NCI-H2196 treated with DMSO at 0.1 percent for 48 hours (cell line): ENCODE results near the gene CNOT9.
"Not testable (repeated sequence)": the region's sequence is repeated elsewhere in the genome, so short reads cannot be mapped to it uniquely, and the experiment has no call there.

Experiments
- DNase-seq: peaks from one replicate; lab custom pipeline; 2025; ENCODE audit not compliant: unreplicated experiment; lab: John Stamatoyannopoulos, UW

Gene CNOT9

GRCh38 chr2:218568190-218569037 is at the start of gene CNOT9, which contains the start of gene USP37:
Gene CNOT9, plus strand, starts transcription at chr2:218568839. Its CDS starts 116 bp downstream, at chr2:218568955.
Gene USP37, minus strand, starts transcription at chr2:218568351. Its CDS starts 9,698 bp downstream, at chr2:218558653.
- DNase-seq = peak; percentile 99

GRCh38 chr2:218518876-218519275 is 49.8 kb upstream of the CNOT9 start:
- DNase-seq = no peak

GRCh38 chr2:218523651-218524050 is 45.0 kb upstream of the CNOT9 start:
- DNase-seq = no peak

GRCh38 chr2:218528409-218528808 is 40.2 kb upstream of the CNOT9 start:
- not testable (repeated sequence) for DNase-seq

GRCh38 chr2:218529990-218530389 is 38.6 kb upstream of the CNOT9 start:
- DNase-seq = no peak

- no peak for DNase-seq
These were observed 31.7 kb upstream of the CNOT9 start for GRCh38 chr2:218536804-218537494.

- no peak for DNase-seq
These were observed 28.6 kb upstream of the CNOT9 start for GRCh38 chr2:218540015-218540414.

- DNase-seq = no peak
These were observed 22.6 kb upstream of the CNOT9 start for GRCh38 chr2:218546012-218546411.

- DNase-seq = no peak
These were observed 21.1 kb upstream of the CNOT9 start for GRCh38 chr2:218547511-218547910.

- no peak for DNase-seq
These were observed 20.7 kb upstream of the CNOT9 start for GRCh38 chr2:218547978-218548377.

GRCh38 chr2:218554225-218554624 is 14.4 kb upstream of the CNOT9 start:
- not testable (repeated sequence) for DNase-seq

GRCh38 chr2:218555527-218555926 is 13.1 kb upstream of the CNOT9 start:
- no peak for DNase-seq

GRCh38 chr2:218557941-218558340 is 10.7 kb upstream of the CNOT9 start:
- DNase-seq = no peak

- DNase-seq = no peak
These were observed 9.7 kb upstream of the CNOT9 start for GRCh38 chr2:218558986-218559385.

GRCh38 chr2:218564056-218564455 is 4.6 kb upstream of the CNOT9 start:
- no peak for DNase-seq

- DNase-seq = no peak
These were observed 2.3 kb upstream of the CNOT9 start for GRCh38 chr2:218566296-218566695.

GRCh38 chr2:218567797-218568189 is 846 bp upstream of the CNOT9 start:
- no peak for DNase-seq

- DNase-seq = peak; percentile 44
These were observed 396 bp downstream of the CNOT9 start for GRCh38 chr2:218569038-218569431.

GRCh38 chr2:218569661-218570500 is 1.2 kb downstream of the CNOT9 start:
- DNase-seq = no peak

- no peak for DNase-seq
These were observed 2.2 kb downstream of the CNOT9 start for GRCh38 chr2:218570850-218571249.

GRCh38 chr2:218576854-218577253 is 8.2 kb downstream of the CNOT9 start:
- no peak for DNase-seq
